ENCODE measurements around the gene THNSL1. TPM values are rescaled to one million over a fixed set of nuclear protein-coding genes. Genes with fewer than 3 reads are reported as not detected.

The THNSL1 gene
- total and polyA plus RNA-seq, 2 of the 13 experiments (the other 11 are each of a cell fraction or from before 2014, with no cell fraction given): 1.3 to 3.8 TPM

DNA sequence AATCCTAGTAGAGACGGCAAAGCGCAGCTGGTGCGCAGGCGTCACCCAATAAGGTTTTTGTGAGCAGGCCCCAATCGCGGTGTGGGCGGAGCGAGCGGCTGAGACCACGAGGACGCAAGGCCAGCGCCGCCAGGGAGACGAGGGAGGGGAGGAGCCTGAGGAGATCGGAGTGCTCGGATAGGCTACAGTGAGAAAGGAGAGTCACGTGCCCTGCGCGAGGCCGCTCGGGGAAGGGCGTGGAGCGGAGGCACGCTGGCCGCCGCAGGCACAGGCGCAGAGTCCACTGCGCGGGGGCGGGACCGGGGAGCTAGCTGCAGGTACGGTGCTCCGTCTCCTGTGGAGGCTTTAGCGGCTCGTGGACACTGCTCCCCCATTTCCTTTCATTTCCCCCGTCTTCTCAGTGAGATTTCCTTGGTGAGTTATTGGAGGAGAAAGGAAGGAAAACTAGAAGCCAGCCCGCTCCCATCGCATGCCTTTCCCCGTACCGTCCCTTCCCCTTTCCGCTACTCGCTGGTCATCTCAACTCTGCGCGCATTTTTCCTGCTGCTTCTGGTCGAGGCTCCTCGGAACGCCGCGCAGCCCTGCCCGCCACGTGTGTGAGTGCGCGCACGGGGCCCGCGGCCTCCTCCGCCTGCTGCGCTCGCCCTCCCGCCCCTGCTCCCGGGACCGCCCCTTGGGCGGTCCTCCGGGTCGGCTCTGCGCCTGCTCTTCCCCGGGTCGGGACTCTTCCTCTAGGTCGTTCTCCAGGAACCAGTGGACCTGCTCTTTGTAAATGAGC, at the start of gene THNSL1 (continued):
- TF ChIP-seq, protein P1, sequence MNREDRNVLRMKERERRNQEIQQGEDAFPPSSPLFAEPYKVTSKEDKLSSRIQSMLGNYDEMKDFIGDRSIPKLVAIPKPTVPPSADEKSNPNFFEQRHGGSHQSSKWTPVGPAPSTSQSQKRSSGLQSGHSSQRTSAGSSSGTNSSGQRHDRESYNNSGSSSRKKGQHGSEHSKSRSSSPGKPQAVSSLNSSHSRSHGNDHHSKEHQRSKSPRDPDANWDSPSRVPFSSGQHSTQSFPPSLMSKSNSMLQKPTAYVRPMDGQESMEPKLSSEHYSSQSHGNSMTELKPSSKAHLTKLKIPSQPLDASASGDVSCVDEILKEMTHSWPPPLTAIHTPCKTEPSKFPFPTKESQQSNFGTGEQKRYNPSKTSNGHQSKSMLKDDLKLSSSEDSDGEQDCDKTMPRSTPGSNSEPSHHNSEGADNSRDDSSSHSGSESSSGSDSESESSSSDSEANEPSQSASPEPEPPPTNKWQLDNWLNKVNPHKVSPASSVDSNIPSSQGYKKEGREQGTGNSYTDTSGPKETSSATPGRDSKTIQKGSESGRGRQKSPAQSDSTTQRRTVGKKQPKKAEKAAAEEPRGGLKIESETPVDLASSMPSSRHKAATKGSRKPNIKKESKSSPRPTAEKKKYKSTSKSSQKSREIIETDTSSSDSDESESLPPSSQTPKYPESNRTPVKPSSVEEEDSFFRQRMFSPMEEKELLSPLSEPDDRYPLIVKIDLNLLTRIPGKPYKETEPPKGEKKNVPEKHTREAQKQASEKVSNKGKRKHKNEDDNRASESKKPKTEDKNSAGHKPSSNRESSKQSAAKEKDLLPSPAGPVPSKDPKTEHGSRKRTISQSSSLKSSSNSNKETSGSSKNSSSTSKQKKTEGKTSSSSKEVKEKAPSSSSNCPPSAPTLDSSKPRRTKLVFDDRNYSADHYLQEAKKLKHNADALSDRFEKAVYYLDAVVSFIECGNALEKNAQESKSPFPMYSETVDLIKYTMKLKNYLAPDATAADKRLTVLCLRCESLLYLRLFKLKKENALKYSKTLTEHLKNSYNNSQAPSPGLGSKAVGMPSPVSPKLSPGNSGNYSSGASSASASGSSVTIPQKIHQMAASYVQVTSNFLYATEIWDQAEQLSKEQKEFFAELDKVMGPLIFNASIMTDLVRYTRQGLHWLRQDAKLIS (CRISPR knock-in tag; IDR thresholded peaks at IDR 0.05): no peak
- TF ChIP-seq MLLT10 (CRISPR knock-in tag; IDR thresholded peaks at IDR 0.05) (no peak), SALL1 (CRISPR knock-in tag; IDR thresholded peaks at IDR 0.05) (peak; percentile 91), RBAK (CRISPR knock-in tag; IDR thresholded peaks at IDR 0.05) (no peak), ZNF644 (CRISPR knock-in tag; IDR thresholded peaks at IDR 0.05; ENCODE audit: low read depth) (no peak), POLR2G (IDR thresholded peaks at IDR 0.05; ENCODE audit: low read depth, low read length) (peak; percentile 94), ZNF510 (CRISPR knock-in tag; IDR thresholded peaks at IDR 0.05; ENCODE audit: low read depth) (0 out of 2 replicates have a peak, but pooled peaks have one; percentile 78), ZNF841 (CRISPR knock-in tag; IDR thresholded peaks at IDR 0.05; ENCODE audit: borderline replicate concordance) (no peak), NCOA2 (CRISPR knock-in tag; IDR thresholded peaks at IDR 0.05) (no peak; the same call in 1 of the 2 replicates), SP140L (CRISPR knock-in tag; IDR thresholded peaks at IDR 0.05; ENCODE audit: borderline replicate concordance) (no peak), SMAD3 (CRISPR knock-in tag; IDR thresholded peaks at IDR 0.05) (no peak), ZNF549 (CRISPR knock-in tag; IDR thresholded peaks at IDR 0.05) (peak; percentile 68; the same call in 1 of the 2 replicates), PHF21A (CRISPR knock-in tag; IDR thresholded peaks at IDR 0.05) (peak; percentile 84), ZNF562 (CRISPR knock-in tag; IDR thresholded peaks at IDR 0.05; ENCODE audit: borderline replicate concordance) (no peak; the same call in 1 of the 2 replicates), ZNF891 (CRISPR knock-in tag; IDR thresholded peaks at IDR 0.05) (peak; percentile 89; the same call in 1 of the 2 replicates), ZNF660 (CRISPR knock-in tag; IDR thresholded peaks at IDR 0.05; ENCODE audit: borderline replicate concordance, low read depth) (no peak), RFXANK (CRISPR knock-in tag; IDR thresholded peaks at IDR 0.05) (no peak), ZNF83 (CRISPR knock-in tag; IDR thresholded peaks at IDR 0.05; ENCODE audit: borderline replicate concordance) (peak; percentile 74; the same call in 1 of the 2 replicates), ZNF678 (CRISPR knock-in tag; IDR thresholded peaks at IDR 0.05) (0 out of 2 replicates have a peak, but pooled peaks have one; percentile 92)
- TF ChIP-seq, protein P2, sequence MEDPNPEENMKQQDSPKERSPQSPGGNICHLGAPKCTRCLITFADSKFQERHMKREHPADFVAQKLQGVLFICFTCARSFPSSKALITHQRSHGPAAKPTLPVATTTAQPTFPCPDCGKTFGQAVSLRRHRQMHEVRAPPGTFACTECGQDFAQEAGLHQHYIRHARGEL (CRISPR knock-in tag; IDR thresholded peaks at IDR 0.05): no peak
- TF ChIP-seq, protein P3, sequence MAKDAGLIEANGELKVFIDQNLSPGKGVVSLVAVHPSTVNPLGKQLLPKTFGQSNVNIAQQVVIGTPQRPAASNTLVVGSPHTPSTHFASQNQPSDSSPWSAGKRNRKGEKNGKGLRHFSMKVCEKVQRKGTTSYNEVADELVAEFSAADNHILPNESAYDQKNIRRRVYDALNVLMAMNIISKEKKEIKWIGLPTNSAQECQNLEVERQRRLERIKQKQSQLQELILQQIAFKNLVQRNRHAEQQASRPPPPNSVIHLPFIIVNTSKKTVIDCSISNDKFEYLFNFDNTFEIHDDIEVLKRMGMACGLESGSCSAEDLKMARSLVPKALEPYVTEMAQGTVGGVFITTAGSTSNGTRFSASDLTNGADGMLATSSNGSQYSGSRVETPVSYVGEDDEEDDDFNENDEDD (CRISPR knock-in tag; IDR thresholded peaks at IDR 0.05; ENCODE audit: borderline replicate concordance): peak; percentile 82
- TF ChIP-seq, protein P4, sequence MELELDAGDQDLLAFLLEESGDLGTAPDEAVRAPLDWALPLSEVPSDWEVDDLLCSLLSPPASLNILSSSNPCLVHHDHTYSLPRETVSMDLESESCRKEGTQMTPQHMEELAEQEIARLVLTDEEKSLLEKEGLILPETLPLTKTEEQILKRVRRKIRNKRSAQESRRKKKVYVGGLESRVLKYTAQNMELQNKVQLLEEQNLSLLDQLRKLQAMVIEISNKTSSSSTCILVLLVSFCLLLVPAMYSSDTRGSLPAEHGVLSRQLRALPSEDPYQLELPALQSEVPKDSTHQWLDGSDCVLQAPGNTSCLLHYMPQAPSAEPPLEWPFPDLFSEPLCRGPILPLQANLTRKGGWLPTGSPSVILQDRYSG (CRISPR knock-in tag; IDR thresholded peaks at IDR 0.05): peak; percentile 97
- TF ChIP-seq, protein P5, sequence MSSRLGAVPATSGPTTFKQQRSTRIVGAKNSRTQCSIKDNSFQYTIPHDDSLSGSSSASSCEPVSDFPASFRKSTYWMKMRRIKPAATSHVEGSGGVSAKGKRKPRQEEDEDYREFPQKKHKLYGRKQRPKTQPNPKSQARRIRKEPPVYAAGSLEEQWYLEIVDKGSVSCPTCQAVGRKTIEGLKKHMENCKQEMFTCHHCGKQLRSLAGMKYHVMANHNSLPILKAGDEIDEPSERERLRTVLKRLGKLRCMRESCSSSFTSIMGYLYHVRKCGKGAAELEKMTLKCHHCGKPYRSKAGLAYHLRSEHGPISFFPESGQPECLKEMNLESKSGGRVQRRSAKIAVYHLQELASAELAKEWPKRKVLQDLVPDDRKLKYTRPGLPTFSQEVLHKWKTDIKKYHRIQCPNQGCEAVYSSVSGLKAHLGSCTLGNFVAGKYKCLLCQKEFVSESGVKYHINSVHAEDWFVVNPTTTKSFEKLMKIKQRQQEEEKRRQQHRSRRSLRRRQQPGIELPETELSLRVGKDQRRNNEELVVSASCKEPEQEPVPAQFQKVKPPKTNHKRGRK (CRISPR knock-in tag; IDR thresholded peaks at IDR 0.05): peak; percentile 65; the same call in 1 of the 2 replicates
